ENCODE results near the gene DYRK3. TPM values are rescaled to one million over a fixed set of nuclear protein-coding genes. Genes with fewer than 3 reads are reported as not detected.
A peak's percentile ranks its signal among the peaks of the same experiment; 100 is the strongest.

The DYRK3 gene
- total and polyA plus RNA-seq, 2 of the 13 experiments (the other 11 are each of a cell fraction or from before 2014, with no cell fraction given), result 0.48 to 2.8 TPM

GRCh38 chr1:206685334-206685768 lies 50.0 kb downstream of the DYRK3 start:
- Histone ChIP-seq H2AFZ (ENCODE audit: low read length) (no peak overlapping the region), H3K9me3 (ENCODE audit: low read length) (no peaks in the 10 kb centered on the region), H3K4me2 (ENCODE audit: low read depth, low read length) (peak overlapping the region; percentile 95), H3K27ac (ENCODE audit: extremely low read length, insufficient read depth, low read length) (peak overlapping the region; percentile 84), H3K79me2 (ENCODE audit: insufficient read depth, low read length) (peaks cover 42% of the 10 kb centered on the region), H3K36me3 (replicated peaks in 1 of 2; ENCODE audit: control insufficient read depth in 1 of 2, insufficient read depth in 2 of 2, low read length in 2 of 2) (peaks cover 0 to 1% of the 10 kb centered on the region in 2 experiments; a peak in 1 of 5 replicates), H3K4me1 (ENCODE audit: insufficient read depth, low read length) (peaks cover 80% of the 10 kb centered on the region), H4K20me1 (ENCODE audit: insufficient read depth, low read length) (peaks cover 34% of the 10 kb centered on the region; the same call in 1 of the 2 replicates), H3K9ac (ENCODE audit: insufficient read depth, low read depth, low read length) (peak overlapping the region; percentile 84), H3K27me3 (ENCODE audit: control insufficient read depth in 1 of 2, insufficient read depth in 2 of 2, low read length in 2 of 2) (peaks cover 2 to 10% of the 10 kb centered on the region in 2 experiments; a peak in 3 of 5 replicates), H3K4me3 (replicated peaks in 1 of 3; ENCODE audit: insufficient read depth in 1 of 3, low read depth in 2 of 3, low read length in 3 of 3) (peak overlapping the region; percentile 66 to 91 (median 88))
- in situ Hi-C loops (cut with HindIII; ENCODE audit: extremely low pct_ligation_motif_present, low pct_unique_long_range_greater_than_20kb), result no loop called here
- DNase-seq (ENCODE audit: low spot score) (no peak), ATAC-seq (peak; percentile 51), FAIRE-seq (no peak)
- no CpG with 5 or more reads among the region's 48 CpGs for WGBS (ENCODE audit: low lambda C conversion rate)
- CTCF ChIA-PET (ENCODE audit: low intra/inter-chr PET ratio, low total read pairs), result no interaction called here
- BruUV-seq (replicated peaks), result no TSS peak
- POLR2A ChIA-PET, result interaction anchor here (1.0 kb wide), 2 partner anchors 10 to 72 kb away, joined by 3 read pairs; no protein-coding TSS in a partner anchor
- intact Hi-C loops (cut with micrococcal nuclease; ENCODE audit: unreplicated experiment), result no loop called here
- TF ChIP-seq RAD21 (CRISPR knock-in tag; IDR thresholded peaks at IDR 0.05), result no peak
- no peak for TF ChIP-seq HMGA1 (CRISPR knock-in tag; conservative IDR thresholded peaks at IDR 0.05)
- TF ChIP-seq ZNF616 (CRISPR knock-in tag; IDR thresholded peaks at IDR 0.05; ENCODE audit: low read depth), result no peak
- TF ChIP-seq SALL1 (CRISPR knock-in tag; IDR thresholded peaks at IDR 0.05), result no peak
- no peak for TF ChIP-seq ZNF776 (CRISPR knock-in tag; IDR thresholded peaks at IDR 0.05)
- no peak for TF ChIP-seq ATAD3A (CRISPR knock-in tag; IDR thresholded peaks at IDR 0.05)
- TF ChIP-seq ZNF644 (CRISPR knock-in tag; IDR thresholded peaks at IDR 0.05; ENCODE audit: low read depth), result no peak
- no peak for TF ChIP-seq MXD1 (CRISPR knock-in tag; IDR thresholded peaks at IDR 0.05)
- TF ChIP-seq ZNF687 (CRISPR knock-in tag; IDR thresholded peaks at IDR 0.05), result no peak
- no peak for TF ChIP-seq ZFP41 (CRISPR knock-in tag; IDR thresholded peaks at IDR 0.05; ENCODE audit: borderline replicate concordance)
- no peak for TF ChIP-seq NFE2 (CRISPR knock-in tag; IDR thresholded peaks at IDR 0.05)
- TF ChIP-seq ZNF891 (CRISPR knock-in tag; IDR thresholded peaks at IDR 0.05), result 0 out of 2 replicates have a peak, but pooled peaks have one; percentile 3
- no peak for TF ChIP-seq TAF1 (CRISPR knock-in tag; IDR thresholded peaks at IDR 0.05)
- TF ChIP-seq HNF4G (IDR thresholded peaks at IDR 0.05; ENCODE audit: borderline replicate concordance, low read depth, low read length), result no peak
- TF ChIP-seq HNF4G (CRISPR knock-in tag; IDR thresholded peaks at IDR 0.05; ENCODE audit: borderline replicate concordance, low read depth), result no peak
- TF ChIP-seq ZNF777 (CRISPR knock-in tag; IDR thresholded peaks at IDR 0.05), result peak; percentile 38; the same call in 1 of the 2 replicates
- no peak for TF ChIP-seq ZNF775 (CRISPR knock-in tag; IDR thresholded peaks at IDR 0.05; ENCODE audit: borderline replicate concordance)
- TF ChIP-seq, protein P1, sequence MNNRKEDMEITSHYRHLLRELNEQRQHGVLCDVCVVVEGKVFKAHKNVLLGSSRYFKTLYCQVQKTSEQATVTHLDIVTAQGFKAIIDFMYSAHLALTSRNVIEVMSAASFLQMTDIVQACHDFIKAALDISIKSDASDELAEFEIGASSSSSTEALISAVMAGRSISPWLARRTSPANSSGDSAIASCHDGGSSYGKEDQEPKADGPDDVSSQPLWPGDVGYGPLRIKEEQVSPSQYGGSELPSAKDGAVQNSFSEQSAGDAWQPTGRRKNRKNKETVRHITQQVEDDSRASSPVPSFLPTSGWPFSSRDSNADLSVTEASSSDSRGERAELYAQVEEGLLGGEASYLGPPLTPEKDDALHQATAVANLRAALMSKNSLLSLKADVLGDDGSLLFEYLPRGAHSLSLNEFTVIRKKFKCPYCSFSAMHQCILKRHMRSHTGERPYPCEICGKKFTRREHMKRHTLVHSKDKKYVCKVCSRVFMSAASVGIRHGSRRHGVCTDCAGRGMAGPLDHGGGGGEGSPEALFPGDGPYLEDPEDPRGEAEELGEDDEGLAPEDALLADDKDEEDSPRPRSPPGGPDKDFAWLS (CRISPR knock-in tag; IDR thresholded peaks at IDR 0.05; ENCODE audit: borderline replicate concordance), result no peak
- TF ChIP-seq ZNF296 (CRISPR knock-in tag; conservative IDR thresholded peaks at IDR 0.05), result no peak
- TF ChIP-seq JUND (CRISPR knock-in tag; IDR thresholded peaks at IDR 0.05), result no peak
